Left lobe of liver (tissue), 2 donors: Measurements from ENCODE around the gene PMEPA1. TPM values are rescaled to one million over a fixed set of nuclear protein-coding genes. Genes with fewer than 3 reads are reported as not detected.

Experiments used
- ATAC-seq: fragments of 200-7000 bp; cut with Tn5 transposase; one replicate; pipeline ENCODE4 v1.9.1; 2020; ENCODE audit warnings: mild to moderate bottlenecking, moderate library complexity
- DNase-seq: peaks from one replicate; pipeline ENCODE4 v3.0.0-alpha.2; 2020; ENCODE audit warnings: low spot score
- total RNA-seq: library from RNA; stranded (reverse); gene quantifications from one replicate; pipeline ENCODE4 v1.2.1, GENCODE V29; 2021
- donor health status: DM: no; HTN: no; CAD: no; lungs with moderate emphysema.
- donor health status: DM: no; HTN: yes; CAD: no.

PMEPA1 gene
- total RNA-seq, 1 donor from 2014 or later = 5.2 TPM

DNA sequence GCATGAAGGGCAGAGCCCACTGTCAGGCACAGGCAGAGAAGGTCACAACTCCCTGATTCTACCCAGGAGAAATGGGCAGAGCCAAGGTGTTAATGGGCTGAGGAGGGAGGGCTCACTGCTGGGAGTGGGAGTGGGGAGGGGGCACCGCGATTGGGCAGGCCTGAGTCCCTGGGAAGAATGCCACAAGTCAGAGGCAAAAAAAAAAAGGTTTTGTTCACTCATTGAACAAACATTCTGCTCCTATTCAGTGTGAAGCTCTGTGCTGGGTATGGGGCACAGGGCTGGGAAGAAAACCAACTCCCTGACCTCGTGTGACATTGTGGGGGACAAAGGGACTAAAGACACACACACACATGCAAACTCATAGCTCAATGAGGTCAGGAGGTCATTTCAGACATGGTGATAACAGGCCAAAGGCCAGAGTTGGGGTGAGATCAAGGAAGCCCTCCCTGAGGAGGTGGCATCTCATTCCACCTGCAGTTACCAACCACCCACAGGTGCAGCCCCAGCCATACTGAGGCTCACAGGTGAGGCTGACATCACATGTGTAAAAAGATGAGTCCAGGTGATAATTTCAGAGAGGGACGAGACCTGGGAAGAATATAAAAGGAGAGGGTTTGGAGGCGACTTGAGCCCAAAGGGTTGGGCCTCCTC lies 3.2 kb upstream of the PMEPA1 start:
- ATAC-seq (no peak), DNase-seq (no peak)

DNA sequence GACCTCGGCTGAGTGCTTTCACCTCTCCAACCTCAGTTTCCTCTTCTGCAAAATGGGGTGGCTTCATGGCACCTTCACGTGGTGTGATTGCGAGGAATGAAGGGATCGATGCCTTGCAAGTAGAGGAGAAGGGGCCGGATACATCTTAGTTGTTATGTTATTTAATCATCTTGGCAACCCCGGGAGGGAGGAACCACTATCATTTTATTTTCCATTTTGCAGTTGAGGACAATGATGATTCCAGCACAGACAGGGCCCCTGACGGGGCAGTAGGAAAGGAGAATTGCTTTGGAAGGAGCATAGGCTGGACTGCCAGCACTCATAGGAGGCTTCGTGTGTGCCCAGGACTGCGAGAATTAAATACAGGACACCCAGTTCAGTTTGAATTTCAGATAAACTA lies 2.5 kb upstream of the PMEPA1 start:
- no peak for ATAC-seq

DNA sequence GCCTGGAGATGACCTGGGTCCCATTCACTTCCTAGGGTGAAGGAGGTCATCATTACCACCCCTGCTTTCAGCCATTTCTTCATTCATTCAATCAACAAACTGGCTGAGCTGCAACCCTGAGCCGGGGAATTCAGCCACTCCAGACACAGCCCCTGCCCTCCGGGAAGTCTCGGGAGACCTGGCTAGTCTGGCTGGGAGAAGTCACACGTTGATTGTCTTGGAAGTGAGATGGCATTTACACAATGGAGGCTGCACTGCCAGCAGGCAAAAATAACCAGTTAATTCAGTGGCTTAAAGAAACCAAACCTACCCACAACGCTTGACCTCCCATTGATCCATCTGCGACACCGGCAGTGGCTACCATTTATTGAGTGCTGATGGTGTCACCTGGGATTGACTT lies 2.0 kb upstream of the PMEPA1 start:
- DNase-seq (no peak), ATAC-seq (no peak)

More for the DNA sequence above, 2.5 kb upstream of the PMEPA1 start:
- no peak for DNase-seq

DNA sequence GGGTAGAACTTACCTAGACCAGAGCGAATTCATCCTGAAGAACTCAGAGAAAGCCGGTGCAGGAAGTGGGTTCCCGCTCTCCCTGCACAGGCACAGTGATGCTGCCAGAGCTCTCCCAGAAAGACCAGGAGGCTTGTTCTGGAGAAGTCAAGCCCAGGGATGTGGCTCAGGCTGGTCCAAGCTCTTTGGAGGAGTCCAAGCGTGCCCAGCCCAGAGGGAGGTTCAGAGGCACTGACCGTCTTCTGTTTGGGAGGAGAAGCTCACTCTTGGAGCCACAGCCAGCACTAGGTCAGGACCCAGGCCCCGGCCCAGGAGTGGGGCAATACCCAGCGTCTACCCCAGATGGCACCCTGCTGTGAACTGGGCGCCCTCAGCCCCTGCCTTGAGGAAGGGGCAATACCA lies 1.5 kb upstream of the PMEPA1 start:
- no peak for DNase-seq
- ATAC-seq = no peak

DNA sequence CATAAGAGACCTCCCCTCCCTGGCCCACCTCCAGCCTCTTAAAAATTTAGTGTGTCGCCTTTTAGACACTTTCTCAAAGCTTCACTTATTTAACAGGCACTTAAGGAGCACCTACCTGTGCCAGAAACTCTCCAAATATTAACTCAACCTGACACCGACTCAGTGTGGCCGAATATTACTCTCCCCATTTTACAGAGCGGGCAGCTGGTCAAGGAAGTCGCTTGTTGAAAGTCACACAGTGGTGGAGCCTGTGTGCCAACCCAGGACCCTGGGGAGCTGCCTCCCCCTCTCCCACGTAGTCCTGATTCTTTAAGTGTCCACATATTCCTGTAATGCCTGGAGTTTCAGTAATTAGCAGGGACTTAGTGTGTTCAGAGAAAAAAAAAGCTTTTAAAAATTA lies 1.0 kb upstream of the PMEPA1 start:
- no peak for DNase-seq
- no peak for ATAC-seq

DNA sequence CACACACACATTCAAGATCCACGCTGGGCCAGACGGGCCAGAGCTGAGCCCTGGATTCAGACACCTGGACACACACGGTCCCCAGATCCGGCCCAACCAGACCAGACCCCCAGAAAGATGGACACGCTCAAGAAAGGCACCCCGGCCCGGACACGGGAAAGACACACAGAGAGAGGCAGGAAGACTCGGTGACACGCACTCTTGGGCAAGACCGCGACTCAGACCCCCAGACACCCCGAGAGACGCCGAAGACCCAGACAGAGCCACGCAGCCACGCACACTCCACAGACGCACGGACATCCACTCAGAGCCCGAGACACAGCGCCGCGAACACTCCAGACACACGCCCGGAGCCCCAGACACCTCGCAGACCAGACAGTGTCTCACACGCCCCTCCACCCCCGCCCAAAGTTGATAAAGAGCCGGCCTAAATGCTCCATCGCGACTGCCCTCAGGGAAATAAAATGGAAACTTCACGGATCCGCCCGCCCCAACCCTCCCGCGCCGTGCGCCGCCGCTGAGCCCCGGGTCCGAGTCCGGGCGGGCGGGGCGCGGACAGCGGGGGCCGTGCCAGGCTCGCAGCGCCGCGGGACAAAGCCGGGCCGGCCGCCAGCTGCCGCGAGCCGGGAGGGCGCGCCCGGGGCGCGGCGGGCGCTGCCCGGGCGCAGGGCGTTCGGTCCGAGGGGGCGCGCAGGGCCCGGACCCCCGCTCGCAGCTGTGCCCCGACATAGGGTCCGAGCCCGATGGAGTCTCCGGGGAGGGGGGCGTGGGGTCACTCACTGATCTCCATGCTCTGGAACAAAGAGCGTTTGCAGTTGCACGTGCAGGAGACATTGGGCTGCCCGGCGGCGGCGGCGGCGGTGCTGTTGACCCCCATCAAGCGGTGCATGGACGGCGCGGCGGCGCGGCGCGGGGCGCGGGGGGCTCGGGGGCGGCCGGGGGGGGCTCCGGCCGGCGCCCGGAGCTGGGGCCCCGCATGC lies 831 bp downstream of the PMEPA1 start:
- ATAC-seq = no peak

DNA sequence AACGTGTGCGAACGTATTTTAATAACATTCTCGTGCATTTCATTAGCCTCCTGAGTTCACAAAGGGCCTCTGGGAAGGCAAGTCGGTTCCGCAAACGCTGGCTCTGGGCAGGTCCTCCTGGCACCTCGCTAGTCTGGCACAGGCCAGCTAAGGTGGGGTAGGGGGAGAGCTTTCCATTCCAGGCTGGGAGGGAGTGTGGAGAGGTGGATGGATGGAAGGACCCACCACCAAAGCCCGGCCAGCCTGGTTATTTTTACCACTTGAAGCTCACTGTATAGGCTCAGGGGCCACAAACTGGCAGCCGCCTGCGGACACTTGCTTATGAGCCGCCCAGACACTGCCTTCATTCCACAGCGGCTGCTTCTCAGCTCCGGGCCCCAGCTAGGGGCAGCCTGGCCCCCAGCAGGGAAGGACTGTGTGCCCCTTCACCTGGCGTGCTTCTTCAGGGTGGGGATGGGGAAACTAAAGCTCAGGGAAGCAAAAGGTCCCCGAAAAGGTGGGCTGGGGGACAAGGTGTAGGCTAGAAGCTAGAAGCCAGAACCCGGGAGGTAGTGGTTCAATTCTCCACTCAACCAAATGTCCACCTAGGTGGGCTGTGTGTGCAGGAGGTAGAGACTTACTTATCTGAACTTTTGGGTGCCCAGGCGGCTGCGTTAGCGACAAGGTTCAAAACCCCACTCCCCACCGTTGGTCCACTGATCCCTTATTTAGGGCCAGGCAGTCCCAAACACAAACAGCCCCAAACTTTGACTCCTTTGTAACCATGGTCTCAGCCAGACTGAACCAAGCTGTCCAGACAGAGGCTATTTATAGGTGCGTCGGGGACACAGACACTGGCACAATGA lies 1.7 kb downstream of the PMEPA1 start:
- DNase-seq = no peak
- no peak for ATAC-seq

More for the DNA sequence above, 831 bp downstream of the PMEPA1 start:
- DNase-seq = no peak

DNA sequence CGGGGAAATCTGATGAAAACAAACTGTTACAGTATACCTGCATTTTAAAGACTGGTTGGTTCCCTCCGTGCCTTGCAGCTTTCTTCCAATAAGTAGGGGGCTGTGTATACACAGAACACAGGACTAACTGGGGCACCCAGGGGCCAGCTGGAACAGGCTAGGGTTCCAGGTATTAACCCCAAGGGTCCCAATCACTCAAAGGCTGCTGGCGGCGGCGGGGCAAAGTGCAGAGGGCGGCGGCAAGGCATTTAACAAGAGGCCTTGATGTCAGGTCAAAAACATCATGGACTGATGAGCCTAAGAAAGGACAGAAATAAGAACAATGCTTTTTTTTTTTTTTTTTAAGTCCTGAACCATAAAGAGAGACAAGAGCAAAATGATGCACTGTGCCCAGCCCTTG lies 2.5 kb downstream of the PMEPA1 start:
- ATAC-seq (no peak), DNase-seq (no peak)

DNA sequence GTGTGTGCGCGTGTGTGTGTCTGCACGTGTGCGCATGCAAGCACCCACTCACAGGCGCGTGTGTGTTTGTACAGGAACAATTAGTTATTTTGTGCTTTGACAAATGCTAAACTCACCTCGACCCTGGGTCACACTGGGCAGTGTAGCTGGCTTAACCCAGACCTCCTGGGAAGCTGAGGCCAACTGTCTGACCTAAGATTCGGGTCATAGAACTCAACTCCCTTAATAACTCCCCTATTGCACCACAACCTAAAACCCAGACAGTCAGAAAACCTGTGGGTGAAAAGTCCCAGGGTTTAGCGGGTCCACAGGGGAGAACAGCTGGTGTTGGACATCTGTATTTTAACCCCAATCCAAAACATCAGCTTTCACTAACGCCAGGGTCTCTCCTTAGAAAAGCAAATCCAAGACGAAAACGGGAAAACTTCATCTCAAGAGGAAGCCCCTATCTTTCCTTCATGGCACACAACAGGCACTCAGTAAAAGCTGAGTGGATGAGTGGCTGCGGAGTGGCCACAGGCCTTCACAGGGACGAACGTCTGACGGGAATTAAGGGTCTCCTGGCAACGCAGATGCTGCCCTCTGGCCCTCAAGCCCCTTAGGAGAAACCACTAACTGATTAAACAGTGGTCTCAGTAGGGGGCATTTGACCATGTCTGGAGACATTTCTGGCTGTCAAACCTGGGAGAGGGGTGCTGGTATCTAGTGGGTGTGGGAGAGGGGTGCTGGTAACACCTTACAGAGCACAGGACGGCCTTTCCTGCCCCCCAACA lies 4.5 kb downstream of the PMEPA1 start:
- ATAC-seq (no peak), DNase-seq (no peak)

DNA sequence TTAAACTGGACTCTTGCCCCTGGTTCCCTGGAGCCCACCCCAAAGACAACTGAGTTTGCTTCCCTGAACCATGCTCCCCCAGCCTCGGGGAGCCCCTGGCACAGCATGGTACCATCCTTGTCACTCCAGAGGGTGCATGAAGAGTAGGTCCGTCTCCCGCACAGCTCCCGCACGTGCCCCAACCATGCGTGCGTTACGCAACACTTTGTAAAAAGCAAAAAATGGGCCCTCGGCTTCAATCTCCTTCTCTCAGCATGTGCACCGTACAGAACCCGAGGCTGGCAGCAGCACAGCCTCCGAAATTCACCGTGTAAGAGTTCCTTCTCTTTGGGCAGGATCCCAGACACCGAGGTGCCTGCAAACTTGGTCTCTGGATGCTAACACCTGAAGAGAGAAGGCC lies 5.6 kb downstream of the PMEPA1 start:
- DNase-seq = no peak
- no peak for ATAC-seq

DNA sequence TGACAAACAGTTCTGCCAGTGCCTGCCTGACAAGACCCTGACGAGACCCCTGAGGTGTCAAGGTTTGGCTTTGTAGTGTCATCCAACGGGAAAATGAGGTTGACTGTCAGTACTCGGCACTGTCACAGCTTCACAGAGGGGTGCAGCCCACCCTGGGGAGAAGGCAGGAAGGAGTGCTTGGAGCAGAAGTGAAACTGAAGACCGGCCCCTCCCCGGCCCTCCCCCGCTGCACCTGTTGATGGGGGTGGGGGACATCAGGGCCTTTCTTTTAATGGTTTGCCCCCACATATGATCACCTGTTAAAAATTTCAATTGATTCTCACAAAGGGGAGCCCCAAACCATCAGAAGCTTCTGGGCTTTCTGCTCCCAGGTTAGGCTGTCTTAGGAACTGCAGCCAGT lies 6.8 kb downstream of the PMEPA1 start:
- no peak for DNase-seq
- no peak for ATAC-seq

DNA sequence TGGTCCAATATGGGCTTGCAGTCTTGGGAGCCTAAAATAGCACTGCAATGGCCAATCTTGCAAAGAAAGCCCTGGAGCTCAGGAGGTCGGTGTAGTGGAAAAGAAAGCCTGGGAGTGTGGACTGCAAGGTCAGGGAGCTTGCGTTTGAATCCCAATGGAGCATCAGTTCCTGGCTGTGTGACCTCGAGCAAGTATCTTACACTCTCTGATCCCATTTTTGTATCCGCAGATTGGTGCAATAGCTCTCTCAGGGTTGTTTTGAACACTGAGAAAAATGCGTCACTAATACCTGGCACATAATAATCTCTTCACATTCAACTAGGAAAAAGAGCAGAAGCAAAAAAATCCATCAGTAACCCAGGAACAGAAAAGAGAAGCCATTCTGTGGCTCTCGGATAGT lies 7.3 kb downstream of the PMEPA1 start:
- DNase-seq (no peak), ATAC-seq (no peak)

DNA sequence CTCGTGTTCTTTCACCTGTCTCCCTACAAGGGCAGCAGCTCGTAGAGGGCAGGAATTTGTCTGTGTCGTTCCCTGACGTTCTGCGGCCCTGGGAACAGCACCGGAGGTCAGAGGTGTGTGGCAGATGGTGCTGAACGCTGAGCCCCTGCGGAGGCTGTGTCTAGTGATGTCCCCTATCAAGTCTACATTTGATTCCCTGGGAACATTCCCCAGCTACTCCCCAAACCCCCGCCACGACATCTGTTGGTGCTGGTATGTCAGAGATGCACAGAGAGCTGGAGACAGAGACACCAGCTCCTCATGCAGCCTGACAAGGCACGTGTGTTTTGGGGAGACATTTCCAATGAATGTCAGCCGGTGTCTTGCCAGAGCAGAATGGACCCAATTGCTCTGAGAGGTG lies 7.7 kb downstream of the PMEPA1 start:
- DNase-seq (no peak), ATAC-seq (no peak)

DNA sequence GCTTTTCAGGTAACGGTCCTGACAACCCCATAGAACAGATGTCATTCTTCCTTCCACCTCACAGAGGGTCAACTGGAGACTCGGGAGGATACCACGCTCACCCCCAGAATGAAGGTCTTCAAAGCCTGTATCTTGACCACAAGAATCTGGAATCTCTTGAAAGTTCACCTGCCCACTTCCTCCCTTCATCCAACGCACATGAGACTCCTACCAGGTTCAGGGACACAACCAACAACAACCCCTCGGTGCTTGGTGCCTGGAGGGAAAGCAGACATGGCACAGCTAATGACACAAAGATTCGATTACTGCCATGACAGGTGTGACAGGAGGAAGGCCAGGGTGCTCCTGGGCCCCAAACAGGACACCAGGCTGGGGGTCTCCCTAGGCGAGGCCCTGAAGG lies 8.2 kb downstream of the PMEPA1 start:
- no peak for DNase-seq
- ATAC-seq = no peak

DNA sequence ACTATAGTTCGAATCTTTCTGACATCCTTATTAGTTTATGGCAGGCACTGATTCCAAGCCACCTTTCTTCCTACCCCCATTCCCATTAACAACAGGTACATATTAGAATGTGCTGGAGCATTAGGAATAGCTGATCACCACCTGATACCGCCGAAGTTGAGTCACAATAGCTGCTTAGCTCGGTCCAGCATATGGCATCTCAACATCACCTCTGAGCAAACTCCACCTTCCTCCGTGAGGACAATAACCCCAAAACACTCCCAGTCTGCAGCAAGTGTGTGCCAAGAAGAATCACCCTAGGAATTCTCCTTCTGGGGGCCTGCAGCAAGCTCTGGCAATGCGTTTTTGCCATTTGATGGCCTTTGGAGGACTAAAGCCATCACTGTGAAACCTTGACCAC lies 8.7 kb downstream of the PMEPA1 start:
- no peak for ATAC-seq
- no peak for DNase-seq

DNA sequence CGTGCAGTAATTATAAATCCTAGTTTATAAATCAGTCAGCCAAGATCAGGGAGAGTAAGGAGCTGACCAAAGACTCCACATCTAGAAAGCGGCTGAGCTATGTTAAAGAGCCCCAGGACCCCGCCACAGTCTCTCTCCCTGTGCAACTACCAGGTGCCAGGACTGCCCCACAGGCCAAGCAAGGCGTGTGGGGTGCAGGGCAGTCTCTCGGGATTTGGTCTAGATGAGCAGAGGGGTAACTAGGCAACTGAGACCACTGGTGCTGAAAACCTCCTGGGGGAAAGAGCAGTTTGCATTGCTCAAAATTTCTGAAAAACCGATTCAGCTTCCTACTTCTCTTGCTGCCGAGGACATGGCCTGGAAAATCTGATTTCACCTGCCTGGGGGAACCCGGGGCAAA lies 10.4 kb downstream of the PMEPA1 start:
- ATAC-seq (no peak), DNase-seq (no peak)

DNA sequence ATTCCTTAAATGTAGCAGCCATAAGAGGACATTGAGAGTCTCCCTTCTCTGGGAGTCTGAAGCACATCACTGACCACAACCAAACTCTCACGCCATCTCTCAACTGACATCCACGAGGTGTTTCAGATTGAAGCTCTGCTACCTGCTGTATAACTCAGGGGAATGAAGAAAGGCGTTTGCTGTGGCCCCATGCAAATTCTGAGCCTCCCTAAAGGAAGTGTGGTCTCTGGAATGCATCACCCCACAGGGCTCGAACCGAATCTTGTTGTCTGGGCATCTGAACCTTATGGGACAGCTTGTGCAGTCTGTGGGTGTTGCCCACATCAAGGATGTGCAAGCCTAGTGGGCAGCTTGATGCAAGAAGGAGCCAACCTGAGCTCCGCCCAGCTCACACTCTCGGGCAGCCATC lies 10.9 kb downstream of the PMEPA1 start:
- no peak for DNase-seq
- ATAC-seq = no peak

DNA sequence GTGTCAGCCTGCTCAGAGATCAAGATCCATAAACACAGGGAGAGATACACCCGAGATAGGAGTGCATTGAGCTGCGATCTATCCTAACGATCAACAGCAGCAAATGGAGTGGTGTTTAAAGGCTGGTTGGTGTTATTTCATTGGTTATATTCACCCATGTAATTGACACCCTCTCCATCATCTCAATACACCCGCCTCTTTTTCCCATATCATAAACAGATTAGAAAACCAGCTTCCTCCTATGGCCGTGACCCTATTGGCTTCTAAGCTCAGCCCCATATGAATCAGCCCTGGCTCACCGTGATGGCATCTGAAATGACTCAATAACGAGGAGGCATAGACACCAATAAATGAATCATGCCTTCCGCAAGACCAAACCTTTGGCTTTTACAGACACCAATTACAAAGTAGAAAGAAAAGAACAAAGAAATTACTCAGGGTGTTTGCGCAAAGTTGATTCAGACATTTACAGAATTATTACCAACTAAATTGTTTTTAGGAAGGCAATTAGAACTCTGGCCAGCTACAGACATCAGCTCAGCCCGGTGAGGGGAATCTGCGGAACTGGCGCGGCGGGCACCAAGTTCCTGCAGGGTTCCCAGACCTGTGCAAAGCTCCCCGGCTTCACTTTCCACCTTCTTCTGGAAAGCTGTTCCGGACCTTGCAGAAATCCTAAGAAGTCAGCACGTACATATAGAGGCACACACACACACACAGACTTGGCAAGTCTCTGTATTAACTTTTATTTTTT lies 11.5 kb downstream of the PMEPA1 start:
- DNase-seq (no peak), ATAC-seq (no peak)

DNA sequence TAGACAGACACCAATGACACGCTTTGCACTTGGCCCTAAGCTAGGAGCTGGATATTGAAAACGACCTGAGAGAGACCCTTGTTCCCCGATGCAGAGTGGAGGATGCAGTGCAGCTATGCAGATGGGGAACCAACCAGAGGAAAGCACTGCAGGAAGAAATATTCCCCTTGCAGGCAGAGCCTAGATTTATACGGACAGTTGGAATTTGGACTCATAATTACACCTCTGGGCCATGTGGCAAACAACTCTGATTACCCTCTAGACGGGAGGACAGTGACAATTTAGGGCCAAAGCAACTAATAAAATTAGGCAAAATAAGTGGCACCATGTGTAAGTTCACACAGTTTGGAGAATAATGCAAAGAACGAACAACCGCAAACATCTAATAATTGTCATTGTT lies 12.3 kb downstream of the PMEPA1 start:
- DNase-seq (no peak), ATAC-seq (no peak)

DNA sequence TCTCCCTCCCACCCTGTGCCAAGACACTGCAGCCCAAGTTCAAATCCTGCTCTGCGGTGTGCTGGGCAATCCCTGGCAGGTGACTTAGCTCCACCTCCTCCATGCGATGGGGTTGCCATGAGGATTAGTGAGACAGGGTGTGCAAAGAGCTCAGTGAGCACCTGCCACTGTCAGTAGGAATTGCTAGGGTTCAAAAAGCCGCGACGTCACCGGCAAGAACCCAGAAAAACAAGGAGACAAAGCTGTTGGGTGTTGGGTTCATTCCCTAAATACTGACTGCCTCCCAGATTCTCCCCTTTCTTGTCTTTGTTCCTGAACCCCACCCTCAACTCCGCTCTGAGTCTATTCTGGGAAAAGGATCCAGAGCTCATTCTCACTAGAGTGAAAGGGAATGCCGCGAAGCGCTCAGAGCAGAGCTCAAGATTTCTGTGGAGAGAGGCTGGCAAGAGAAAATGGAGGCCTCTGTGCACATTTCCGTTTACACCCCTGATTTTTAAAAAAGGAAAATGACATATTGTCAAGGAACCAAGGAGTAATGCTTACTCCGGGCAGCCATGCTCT lies 13.3 kb downstream of the PMEPA1 start:
- DNase-seq (no peak), ATAC-seq (no peak)
